Measurements from ENCODE around the gene PLCD3.

Gene PLCD3

DNA sequence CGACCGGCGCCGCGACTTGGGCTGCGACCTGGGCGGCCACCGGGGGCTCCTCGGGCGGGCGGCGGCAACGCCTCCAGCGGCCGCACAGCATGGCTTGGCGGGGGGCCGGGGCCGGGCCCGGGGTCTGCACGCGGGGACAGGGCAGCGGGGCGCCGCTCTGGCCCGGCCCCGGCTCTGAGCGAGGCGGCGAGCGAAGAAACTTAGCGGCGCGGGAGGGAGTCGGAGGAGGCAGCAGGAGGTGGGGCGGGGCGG is at the start of gene PLCD3:
PLCD3 (minus strand) TSS at position 196 of the 252 bp plus-strand sequence; CDS start at position 91, 105 bp downstream.
- DNase-seq (ENCODE audit: low read depth in 2 of 2): no peak

DNA sequence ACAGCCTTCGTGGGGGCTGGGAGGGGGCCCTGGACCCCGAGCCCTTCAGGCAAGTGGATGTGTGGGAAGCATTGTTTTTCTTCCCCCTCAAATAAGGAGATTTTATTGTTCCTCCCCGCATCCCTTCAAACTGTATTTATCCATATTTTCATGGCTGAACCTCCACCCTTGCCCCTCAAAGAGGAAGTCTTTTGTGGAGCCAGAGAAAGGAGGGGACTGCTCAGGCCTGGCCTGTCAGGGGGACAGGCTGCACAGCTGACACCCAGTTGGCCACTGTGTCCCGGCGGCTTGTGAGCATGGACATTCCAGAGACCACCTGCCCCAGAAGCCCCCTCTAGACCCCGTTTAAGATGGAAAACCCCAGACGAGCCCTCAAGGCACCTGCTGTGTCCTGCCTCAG is 45.2 kb upstream of the PLCD3 start:
- no peak for DNase-seq (ENCODE audit: low read depth in 2 of 2)

- DNase-seq (ENCODE audit: low read depth in 2 of 2): no peak
Observed at GRCh38 chr17:45175759-45176115, 43.4 kb upstream of the PLCD3 start.

DNA sequence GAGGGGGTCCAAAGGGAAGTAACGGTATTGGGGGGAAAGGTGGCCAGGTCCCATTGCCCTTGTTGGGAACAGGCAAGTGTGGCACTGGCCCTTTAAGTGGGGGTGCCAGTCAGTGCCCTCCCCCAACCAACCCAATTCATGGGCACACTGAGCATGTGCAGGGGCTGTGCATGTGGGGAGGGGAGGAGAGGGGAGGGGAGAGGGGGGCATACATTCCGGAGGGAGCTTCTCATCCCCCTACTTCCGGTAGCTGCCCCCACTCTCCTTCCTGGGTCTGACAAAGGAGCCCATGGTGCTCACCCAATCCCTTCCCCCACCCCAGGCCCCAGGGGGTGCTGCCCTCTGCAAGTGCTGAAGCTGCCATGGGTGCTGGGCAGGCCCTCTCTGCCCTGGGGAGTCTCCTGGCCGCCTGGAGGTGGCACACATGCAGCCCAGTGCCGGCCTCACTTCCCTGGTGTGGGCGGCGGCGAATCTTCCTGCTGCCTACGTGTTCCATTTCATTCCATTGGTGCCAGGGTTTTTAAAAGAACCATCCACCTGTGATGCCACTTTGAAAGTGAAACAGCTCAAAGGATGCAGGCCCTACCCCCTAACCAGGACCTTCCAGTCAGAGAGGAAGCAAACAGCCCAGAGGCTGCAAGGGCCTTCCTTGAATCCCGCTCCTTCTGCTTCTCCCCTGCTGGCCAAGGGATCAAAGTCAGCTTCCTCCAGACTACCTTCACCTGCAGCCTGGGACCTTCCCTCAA is 40.4 kb upstream of the PLCD3 start:
- DNase-seq (ENCODE audit: low read depth in 2 of 2): peak in 1 of 2 donors; percentile 39

GRCh38 chr17:45172232-45172540 is 39.9 kb upstream of the PLCD3 start:
- DNase-seq (ENCODE audit: low read depth in 2 of 2): no peak

GRCh38 chr17:45171338-45172231 is 39.3 kb upstream of the PLCD3 start:
- no peak for DNase-seq (ENCODE audit: low read depth in 2 of 2)

DNA sequence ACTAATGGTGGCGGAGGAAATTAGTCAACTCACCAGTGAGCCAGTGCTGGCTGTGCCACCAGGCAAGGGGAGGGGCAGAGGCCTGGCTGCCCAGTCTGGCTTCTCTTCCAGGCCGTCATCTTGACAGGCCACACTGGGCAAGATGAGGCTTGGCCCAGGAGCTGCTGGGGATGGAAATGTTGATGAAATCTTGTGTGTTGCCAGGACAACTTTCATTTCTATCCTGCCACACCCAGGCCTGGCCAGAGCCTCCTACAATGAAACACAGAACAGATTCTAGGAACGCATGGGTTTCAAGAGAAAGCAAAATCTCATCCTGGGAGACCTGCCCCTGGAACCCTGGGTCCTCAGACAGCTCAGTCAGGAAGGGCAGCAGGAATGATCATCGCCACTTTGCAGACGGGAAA is 38.6 kb upstream of the PLCD3 start:
- DNase-seq (ENCODE audit: low read depth in 2 of 2): no peak

- no peak for DNase-seq (ENCODE audit: low read depth in 2 of 2)
Observed at GRCh38 chr17:45170280-45170930, 38.1 kb upstream of the PLCD3 start.

DNA sequence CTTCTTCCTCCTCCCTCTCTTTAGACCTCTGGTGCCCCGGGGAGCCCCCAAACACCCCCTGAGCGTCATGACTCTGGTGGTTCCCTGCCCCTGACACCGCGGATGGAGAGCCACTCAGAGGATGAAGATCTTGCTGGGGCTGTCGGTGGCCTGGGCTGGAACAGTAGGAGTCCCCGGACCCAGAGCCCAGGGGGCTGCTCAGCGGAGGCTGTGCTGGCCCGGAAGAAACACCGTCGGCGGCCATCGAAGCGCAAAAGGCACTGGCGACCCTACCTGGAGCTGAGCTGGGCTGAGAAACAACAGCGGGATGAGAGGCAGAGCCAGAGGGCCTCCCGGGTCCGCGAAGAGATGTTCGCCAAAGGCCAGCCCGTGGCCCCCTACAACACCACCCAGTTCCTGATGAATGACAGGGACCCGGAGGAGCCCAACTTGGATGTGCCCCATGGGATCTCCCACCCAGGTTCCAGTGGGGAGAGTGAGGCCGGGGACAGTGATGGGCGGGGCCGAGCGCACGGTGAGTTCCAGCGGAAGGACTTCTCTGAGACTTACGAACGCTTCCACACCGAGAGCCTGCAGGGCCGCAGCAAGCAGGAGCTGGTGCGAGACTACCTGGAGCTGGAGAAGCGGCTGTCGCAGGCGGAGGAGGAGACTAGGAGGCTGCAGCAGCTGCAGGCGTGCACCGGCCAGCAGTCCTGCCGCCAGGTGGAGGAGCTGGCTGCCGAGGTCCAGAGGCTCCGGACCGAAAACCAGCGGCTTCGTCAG is 36.9 kb upstream of the PLCD3 start:
- DNase-seq (ENCODE audit: low read depth in 2 of 2): no peak

GRCh38 chr17:45164734-45165269 is 32.5 kb upstream of the PLCD3 start:
- DNase-seq (ENCODE audit: low read depth in 2 of 2): no peak

DNA sequence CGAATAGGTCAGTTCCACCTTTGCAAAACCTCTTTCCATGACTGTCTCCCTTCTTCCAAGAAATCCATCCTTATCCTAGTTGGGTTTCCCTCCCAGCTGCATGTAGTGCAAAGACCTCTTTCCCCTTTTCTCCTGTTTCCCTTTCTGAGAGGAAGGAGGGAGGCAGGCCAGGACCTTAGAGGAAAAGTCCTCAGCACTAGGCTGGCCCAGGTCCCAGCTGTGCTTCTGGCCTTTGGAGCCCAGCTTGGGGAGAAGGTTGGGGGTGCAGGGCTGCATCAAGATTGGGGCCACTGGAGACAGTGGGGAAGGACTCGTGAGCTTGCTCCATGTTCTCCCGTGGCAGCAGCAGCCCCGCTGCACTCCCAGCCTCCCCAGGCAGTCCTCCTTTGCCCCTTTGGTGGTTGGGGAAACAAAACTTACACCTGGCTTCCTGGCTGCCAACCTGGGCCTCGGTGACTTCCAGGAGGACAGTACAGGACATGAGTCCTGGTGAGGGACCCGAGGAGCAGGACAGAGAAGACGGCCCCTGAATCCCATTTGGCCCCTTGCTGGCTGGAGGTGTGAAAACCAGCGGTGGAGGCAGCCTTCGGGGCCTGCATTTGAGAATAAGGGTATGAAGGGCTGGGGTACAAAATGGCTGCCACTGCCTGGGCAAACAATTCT is 29.8 kb upstream of the PLCD3 start:
- DNase-seq (ENCODE audit: low read depth in 2 of 2): no peak

DNA sequence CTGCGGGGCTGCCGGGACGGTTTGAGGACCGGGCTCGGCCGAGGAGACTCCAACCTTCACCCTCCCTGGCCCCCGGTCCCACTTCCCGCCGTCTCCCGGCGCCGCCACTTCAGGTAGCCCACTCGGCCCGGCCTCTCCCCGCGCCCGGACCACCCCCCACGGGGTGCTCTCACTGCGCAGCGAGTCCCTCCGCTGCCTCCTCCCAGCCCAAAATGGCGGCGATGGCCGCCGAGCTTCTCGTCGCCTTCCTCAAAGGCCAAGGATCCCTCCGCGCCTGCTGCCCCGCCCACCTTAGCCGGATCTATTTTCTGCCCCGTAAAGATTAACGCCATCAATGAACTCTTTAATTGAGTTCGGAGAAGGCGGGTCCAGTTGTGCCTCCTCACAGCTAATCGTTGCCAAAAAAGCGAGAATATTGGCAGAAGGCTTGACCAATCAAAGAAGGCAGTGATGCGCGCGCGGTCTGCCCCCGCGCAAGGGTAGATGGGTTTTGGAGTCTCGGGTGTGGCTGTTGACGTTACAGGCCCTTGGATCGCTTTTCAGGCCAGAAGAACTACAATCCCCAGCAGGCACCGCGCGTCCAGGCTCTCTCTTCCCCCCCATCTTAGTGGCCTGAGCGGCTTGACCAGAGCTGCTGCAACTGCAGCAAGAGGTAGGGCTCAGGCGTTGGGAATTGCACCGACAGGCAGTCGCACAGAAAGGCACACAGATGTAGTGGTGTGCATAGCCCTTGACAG is 29.1 kb upstream of the PLCD3 start, which contains the start of gene HEXIM2:
HEXIM2 (plus strand) TSS at position 588 of the 737 bp plus-strand sequence. CDS start 919 bp downstream, outside the sequence.
- DNase-seq (ENCODE audit: low read depth in 2 of 2): peak; percentile 86 to 94

DNA sequence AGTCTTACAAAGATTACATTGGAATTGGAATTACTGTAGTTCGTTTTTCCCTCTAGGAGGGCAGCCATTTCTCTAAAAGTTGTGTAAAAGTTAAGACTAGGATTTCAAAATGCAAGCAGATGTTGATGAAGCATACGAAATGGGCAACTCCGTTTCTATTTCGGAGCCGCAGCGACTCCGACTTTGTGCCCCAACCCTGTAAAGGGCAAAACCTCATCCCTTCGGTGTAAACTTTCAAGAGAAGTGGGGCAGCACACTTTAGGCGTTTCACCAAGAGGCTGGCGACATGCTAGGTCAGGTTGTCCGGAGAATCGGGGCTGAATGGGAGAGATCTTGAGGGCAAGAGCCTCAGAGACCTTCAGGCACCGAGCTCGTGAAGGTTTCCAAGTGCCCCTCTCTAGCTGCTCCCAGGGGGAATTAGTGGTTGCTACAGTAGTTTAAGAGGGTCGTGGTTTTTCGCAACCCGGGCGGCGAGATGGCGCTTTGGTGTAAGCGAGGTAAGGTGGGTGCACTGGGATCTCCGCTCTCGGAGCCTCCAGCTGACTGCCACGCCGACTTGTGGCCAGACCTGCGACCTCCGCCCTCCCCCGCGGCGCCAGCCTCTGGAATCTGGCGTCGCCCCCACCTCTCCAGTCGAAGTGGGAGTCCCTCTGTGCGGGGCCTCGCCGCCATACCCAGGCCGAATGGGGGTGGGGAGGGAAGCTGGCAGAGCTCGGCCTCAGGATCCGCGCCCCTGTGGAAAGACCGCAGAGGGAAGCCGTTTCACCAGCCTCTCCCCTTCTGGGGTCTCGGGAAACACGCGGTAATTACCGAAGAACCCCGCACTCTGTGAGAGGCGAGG is 28.4 kb upstream of the PLCD3 start:
- no peak for DNase-seq (ENCODE audit: low read depth in 2 of 2)

DNA sequence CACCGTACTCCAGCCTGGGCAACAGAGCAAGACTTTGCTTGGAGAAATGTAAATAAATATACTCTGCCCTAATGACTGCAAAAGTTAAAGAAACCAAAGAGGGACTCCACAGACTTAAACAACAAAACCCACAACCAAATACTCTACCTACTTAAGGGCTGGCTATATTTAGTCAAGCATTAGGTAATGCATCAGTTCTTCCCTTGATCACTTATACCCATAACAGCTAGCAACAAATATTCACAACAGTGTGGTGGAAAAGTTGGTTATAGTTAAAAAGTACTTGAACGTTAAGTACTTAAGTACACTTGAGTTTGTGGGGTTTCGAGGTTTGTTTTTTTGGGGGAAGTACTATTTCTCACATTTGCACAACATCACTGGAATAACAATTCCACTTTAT is 23.9 kb upstream of the PLCD3 start:
- no peak for DNase-seq (ENCODE audit: low read depth in 2 of 2)

DNA sequence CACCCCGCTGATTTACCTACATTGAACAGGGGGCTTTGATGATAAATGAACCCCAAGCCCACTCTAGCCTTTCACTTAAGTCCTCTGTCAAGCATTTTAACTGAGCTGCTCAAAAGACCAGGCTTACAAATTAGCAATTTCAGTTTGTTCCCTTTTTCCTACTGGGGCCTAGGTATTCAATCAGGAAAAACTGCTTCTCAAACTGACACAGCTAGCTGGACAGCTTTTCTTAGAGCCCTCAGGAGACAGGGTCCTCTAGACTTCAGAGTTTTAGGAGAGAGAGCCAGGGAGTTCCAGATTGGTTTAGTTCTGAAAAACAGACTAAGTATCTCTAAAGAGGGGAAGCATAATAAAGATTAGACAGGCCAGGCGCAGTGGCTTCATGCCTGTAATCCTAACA is 23.2 kb upstream of the PLCD3 start:
- no peak for DNase-seq (ENCODE audit: low read depth in 2 of 2)

GRCh38 chr17:45155029-45155428 is 22.7 kb upstream of the PLCD3 start:
- DNase-seq (ENCODE audit: low read depth in 2 of 2): no peak

GRCh38 chr17:45150911-45151809 is 18.8 kb upstream of the PLCD3 start:
- DNase-seq (ENCODE audit: low read depth in 2 of 2): no peak

Data from stimulated activated CD8-positive, alpha-beta memory T cell treated with anti-CD3 and anti-CD28 coated beads, Interleukin-2, amount 100 ng/mL, for 48 hours (primary cell).